AG09309 (cell line): ENCODE data around the gene CELF2.

ENCODE experiments used
- DNase-seq: peaks from one replicate; pipeline ENCODE4 v3.0.0-alpha.2; 2010; ENCODE audit warnings: low read depth
- H3K4me3 ChIP-seq: 2 replicates; pipeline ENCODE4 v1.5.1; 2011; ENCODE audit warnings: mild to moderate bottlenecking, low read depth, low read length, moderate library complexity; ENCODE audit not compliant: control insufficient read depth
- CTCF ChIP-seq: IDR thresholded peaks from 2 replicates; pipeline ENCODE4 v1.5.1; 2011; ENCODE audit warnings: mild to moderate bottlenecking, low read depth, low read length, inconsistent platforms; ENCODE audit not compliant: insufficient read depth, control insufficient read depth; ENCODE audit errors: missing control alignments

Gene CELF2

GRCh38 chr10:11249808-11250195 lies 232.1 kb downstream of the CELF2 start:
- no peak for DNase-seq
- no peak for TF ChIP-seq CTCF
- H3K4me3 ChIP-seq: no peak overlapping the region

- H3K4me3 ChIP-seq: no peak overlapping the region
- TF ChIP-seq CTCF: no peak
- DNase-seq: no peak
These were observed 232.6 kb downstream of the CELF2 start for GRCh38 chr10:11250304-11250703.

- no peak overlapping the region for H3K4me3 ChIP-seq
- DNase-seq: no peak
- TF ChIP-seq CTCF: no peak
These were observed 235.2 kb downstream of the CELF2 start for GRCh38 chr10:11252887-11253286.

GRCh38 chr10:11253385-11254002 lies 235.8 kb downstream of the CELF2 start:
- DNase-seq: no peak
- TF ChIP-seq CTCF: no peak
- no peak overlapping the region for H3K4me3 ChIP-seq

- H3K4me3 ChIP-seq: no peak overlapping the region
- no peak for TF ChIP-seq CTCF
- no peak for DNase-seq
These were observed 237.5 kb downstream of the CELF2 start for GRCh38 chr10:11255156-11255555.

GRCh38 chr10:11255796-11256444 lies 238.2 kb downstream of the CELF2 start:
- no peak overlapping the region for H3K4me3 ChIP-seq
- TF ChIP-seq CTCF: no peak
- DNase-seq: no peak
